ENCODE measurements around the gene FBLN2.

The FBLN2 gene

GRCh38 chr3:13579063-13579462 lies 30.1 kb downstream of the FBLN2 start:
- no peak for DNase-seq (ENCODE audit: low read depth in 2 of 3, low spot score in 2 of 3)

DNA sequence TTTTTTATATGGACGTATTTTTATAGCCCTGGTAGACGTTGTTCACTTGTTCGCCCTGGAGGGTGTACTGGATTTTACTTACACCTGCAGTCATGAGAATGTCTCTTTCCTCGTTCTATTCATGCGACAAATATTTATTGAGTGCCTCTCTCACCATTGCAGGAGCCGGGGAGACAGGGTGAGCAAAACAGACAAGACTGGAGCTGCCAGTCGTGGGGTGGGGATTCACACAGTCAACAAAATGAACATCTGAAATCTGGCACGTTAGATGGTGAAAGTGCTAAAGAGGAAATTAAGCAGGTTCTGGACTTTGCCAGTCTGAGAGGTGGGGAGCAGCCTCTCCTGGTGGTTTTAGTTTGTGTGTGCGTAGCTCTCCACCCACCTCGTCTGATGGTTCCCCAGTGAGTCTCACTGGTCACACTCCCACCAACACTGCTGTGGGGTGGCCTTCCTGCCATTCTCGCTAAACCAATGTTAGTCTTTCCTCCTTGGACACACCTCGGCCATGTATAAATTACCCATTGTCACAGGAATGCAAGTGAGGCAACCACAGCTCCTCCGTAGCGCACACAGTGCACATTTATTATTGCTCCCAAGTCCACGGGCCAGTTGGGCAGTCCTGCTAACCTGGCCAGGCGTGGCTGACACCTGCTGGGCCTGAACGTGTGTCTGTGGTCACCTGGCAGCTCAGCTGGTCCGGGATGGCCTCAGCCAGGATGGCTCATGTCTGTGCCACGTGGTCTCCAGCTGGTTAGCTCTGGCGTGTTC lies 31.5 kb downstream of the FBLN2 start:
- DNase-seq (ENCODE audit: low read depth in 2 of 3, low spot score in 2 of 3): no peak

- DNase-seq (ENCODE audit: low read depth in 2 of 3, low spot score in 2 of 3): no peak
Observed at GRCh38 chr3:13581485-13582365, 32.8 kb downstream of the FBLN2 start.

DNA sequence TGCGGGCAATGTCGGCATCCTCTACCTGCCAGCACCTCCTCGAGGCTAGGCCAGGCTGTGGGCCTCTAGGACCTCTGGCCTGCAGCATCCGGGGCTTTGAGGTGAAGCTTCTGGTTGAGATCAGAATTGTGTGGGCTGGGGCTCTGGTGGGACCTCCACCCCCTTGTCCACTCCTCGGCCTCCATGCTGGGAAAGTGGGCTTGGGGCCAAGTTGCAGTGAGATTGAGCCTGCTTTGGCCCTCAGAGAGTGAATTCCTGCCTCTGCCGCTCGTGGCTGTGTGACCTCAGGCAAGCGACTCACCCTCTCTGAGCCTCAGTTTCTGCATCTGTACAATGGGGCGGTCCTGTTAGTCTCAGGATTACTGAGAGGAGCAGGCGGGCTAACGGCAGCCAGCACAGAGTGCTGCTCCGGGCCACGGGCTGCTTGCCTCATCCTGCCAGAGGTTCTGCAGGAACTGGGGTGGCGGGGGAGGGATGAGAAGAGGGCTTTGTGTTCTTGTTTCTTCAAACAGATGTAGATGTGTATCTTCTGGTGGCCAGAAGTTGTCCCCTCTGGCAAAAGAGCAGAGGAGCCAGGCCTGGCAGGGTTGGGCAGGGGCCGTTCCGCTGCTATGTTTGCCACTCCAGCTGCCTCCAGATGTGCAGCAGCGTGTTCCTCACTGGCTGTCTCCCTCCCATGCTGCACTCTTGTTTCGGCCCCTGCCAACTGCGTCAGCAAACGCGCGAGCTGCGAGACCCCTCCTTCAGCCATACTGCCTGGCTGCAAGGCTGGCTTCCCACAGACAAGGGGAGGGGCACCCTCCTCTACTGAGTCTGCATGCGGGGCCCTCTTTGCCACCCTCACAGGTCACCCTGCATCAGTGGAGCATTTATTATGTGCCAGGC lies 33.7 kb downstream of the FBLN2 start:
- no peak for DNase-seq (ENCODE audit: low read depth in 2 of 3, low spot score in 2 of 3)

DNA sequence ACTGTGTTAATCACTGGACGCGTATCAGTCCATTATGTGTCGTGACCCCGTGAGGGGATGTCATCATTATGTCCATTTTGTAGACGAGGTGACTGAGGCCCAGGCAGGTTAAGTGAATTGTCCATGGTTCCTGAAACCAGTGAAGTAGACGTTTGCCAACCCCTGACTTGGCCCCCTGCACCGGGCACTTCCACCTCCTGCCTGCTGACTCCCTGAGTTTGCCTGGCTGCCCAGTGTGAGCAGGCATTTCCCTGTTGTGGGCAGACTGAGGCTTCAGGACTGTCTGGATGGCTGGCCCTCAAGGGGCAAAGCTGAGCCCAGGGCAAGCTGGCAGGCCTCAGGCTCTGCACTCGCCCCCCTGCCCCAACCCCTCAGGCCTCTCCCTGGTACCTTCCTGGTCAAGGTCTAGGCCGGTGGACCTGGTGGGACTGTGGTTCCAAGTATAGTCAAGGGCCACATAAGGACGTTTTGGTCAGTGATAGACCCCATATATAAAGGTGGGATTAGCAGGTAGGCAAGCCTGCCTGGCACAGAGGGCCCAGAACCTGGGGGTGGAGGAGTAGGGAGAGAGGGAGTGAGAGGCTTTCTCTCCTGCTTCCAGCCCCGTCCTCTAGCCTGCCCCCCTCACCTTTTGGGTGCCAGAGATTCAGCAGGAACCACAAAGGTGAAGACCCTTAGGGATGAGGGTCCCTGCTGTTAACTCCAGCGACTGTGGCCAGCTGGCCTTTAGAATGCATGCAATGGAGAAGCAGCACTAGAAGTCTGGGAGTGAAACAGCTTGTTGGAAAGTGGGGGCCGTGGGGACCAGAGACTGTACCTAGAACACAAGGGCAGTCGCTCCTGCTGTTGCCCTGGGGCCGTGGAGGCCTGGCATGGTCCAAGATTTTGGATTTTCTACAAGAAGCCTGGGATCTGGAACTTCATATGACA lies 34.6 kb downstream of the FBLN2 start:
- no peak for DNase-seq (ENCODE audit: low read depth in 2 of 3, low spot score in 2 of 3)

- no peak for DNase-seq (ENCODE audit: low read depth in 2 of 3, low spot score in 2 of 3)
Observed at GRCh38 chr3:13584427-13584891, 35.5 kb downstream of the FBLN2 start.

GRCh38 chr3:13584901-13585300 lies 36.0 kb downstream of the FBLN2 start:
- no peak for DNase-seq (ENCODE audit: low read depth in 2 of 3, low spot score in 2 of 3)

GRCh38 chr3:13587442-13587841 lies 38.5 kb downstream of the FBLN2 start:
- DNase-seq (ENCODE audit: low read depth in 2 of 3, low spot score in 2 of 3): no peak

DNA sequence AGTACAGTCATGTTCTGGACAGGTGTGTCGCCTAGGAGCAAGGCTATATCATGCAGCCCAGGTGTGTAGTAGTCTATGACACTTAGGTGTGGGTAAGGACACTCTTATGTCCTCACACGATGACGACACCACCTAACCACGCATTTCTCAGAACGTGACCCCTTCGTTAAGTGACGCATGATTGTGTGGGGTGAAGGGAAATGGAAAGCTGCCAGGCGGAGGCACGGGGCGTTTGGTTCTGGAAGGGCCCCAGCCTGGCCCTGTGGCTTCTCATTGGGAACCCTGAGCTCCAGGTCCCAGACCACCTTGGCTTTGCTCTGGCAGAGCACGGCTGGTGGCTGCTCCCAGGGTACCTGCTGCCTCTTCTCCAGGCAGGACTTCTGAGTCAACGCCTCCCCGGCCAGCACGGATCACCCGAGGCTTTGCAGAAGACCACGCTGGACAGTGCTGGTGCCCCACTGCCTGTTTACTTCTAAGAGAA lies 39.3 kb downstream of the FBLN2 start:
- DNase-seq (ENCODE audit: low read depth in 2 of 3, low spot score in 2 of 3): no peak

- DNase-seq (ENCODE audit: low read depth in 2 of 3, low spot score in 2 of 3): no peak
Observed at GRCh38 chr3:13588993-13589392, 40.1 kb downstream of the FBLN2 start.

GRCh38 chr3:13590841-13591520 lies 42.1 kb downstream of the FBLN2 start:
- DNase-seq (ENCODE audit: low read depth in 2 of 3, low spot score in 2 of 3): no peak

GRCh38 chr3:13593615-13594014 lies 44.7 kb downstream of the FBLN2 start:
- no peak for DNase-seq (ENCODE audit: low read depth in 2 of 3, low spot score in 2 of 3)

DNA sequence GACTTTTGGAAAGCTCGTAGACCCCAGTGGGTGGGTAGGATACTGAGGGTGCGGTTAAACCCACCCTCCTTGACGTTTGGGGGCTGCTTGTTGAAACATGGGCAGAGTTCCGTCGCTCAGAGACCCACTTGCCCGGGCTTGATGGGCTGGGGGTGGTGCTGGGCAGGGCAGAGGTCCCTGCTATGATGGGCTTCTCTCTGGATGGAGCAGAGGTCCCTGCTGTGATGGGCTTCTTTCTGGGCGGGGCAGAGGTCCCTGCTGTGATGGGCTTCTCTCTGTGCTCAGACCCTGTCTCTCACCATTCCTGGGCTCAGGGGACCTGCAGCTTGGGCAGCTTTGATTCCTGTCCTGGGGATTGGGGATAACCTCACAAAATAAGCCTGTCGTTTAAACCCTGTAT lies 45.2 kb downstream of the FBLN2 start:
- DNase-seq (ENCODE audit: low read depth in 2 of 3, low spot score in 2 of 3): no peak

GRCh38 chr3:13594991-13595421 lies 46.1 kb downstream of the FBLN2 start:
- no peak for DNase-seq (ENCODE audit: low read depth in 2 of 3, low spot score in 2 of 3)

- DNase-seq (ENCODE audit: low read depth in 2 of 3, low spot score in 2 of 3): no peak
Observed at GRCh38 chr3:13595485-13595884, 46.6 kb downstream of the FBLN2 start.

- DNase-seq (ENCODE audit: low read depth in 2 of 3, low spot score in 2 of 3): no peak
Observed at GRCh38 chr3:13596426-13597205, 47.7 kb downstream of the FBLN2 start.

GRCh38 chr3:13597661-13598060 lies 48.7 kb downstream of the FBLN2 start:
- no peak for DNase-seq (ENCODE audit: low read depth in 2 of 3, low spot score in 2 of 3)

- no peak for DNase-seq (ENCODE audit: low read depth in 2 of 3, low spot score in 2 of 3)
Observed at GRCh38 chr3:13598201-13598600, 49.3 kb downstream of the FBLN2 start.
